ENCODE results near the gene RABEPK.
"Not testable (repeated sequence)": the region's sequence is repeated elsewhere in the genome, so short reads cannot be mapped to it uniquely, and the experiment has no call there.

The RABEPK gene

GRCh38 chr9:125200216-125201047 lies at the start of gene RABEPK:
Gene RABEPK (plus strand): TSS chr9:125200542. CDS start chr9:125203014, 2,472 bp downstream.
- DNase-seq (ENCODE audit: low read depth): peak; percentile 78

GRCh38 chr9:125151730-125152129 lies 48.6 kb upstream of the RABEPK start:
- no peak for DNase-seq (ENCODE audit: low read depth)

- no peak for DNase-seq (ENCODE audit: low read depth)
Measured at GRCh38 chr9:125153712-125154367, 46.5 kb upstream of the RABEPK start.

- DNase-seq (ENCODE audit: low read depth): no peak
Measured at GRCh38 chr9:125156551-125156950, 43.8 kb upstream of the RABEPK start.

GRCh38 chr9:125160750-125161149 lies 39.6 kb upstream of the RABEPK start:
- DNase-seq (ENCODE audit: low read depth): no peak

GRCh38 chr9:125161284-125161918 lies 38.9 kb upstream of the RABEPK start:
- DNase-seq (ENCODE audit: low read depth): no peak

GRCh38 chr9:125162891-125163290 lies 37.5 kb upstream of the RABEPK start:
- not testable (repeated sequence) for DNase-seq (ENCODE audit: low read depth)

- DNase-seq (ENCODE audit: low read depth): no peak
Measured at GRCh38 chr9:125166762-125167161, 33.6 kb upstream of the RABEPK start.

- no peak for DNase-seq (ENCODE audit: low read depth)
Measured at GRCh38 chr9:125169895-125170294, 30.4 kb upstream of the RABEPK start.

- no peak for DNase-seq (ENCODE audit: low read depth)
Measured at GRCh38 chr9:125172031-125172755, 28.1 kb upstream of the RABEPK start.

GRCh38 chr9:125176636-125177035 lies 23.7 kb upstream of the RABEPK start:
- no peak for DNase-seq (ENCODE audit: low read depth)

GRCh38 chr9:125177888-125178287 lies 22.5 kb upstream of the RABEPK start:
- DNase-seq (ENCODE audit: low read depth): no peak

GRCh38 chr9:125179776-125180175 lies 20.6 kb upstream of the RABEPK start:
- not testable (repeated sequence) for DNase-seq (ENCODE audit: low read depth)

GRCh38 chr9:125180876-125181275 lies 19.5 kb upstream of the RABEPK start:
- DNase-seq (ENCODE audit: low read depth): no peak

- DNase-seq (ENCODE audit: low read depth): not testable (repeated sequence)
Measured at GRCh38 chr9:125181756-125182155, 18.6 kb upstream of the RABEPK start.

- no peak for DNase-seq (ENCODE audit: low read depth)
Measured at GRCh38 chr9:125183054-125183453, 17.3 kb upstream of the RABEPK start.

- DNase-seq (ENCODE audit: low read depth): no peak
Measured at GRCh38 chr9:125183561-125183960, 16.8 kb upstream of the RABEPK start.

- no peak for DNase-seq (ENCODE audit: low read depth)
Measured at GRCh38 chr9:125189011-125189360, 11.4 kb upstream of the RABEPK start.

GRCh38 chr9:125189361-125190289 lies 10.7 kb upstream of the RABEPK start, which contains the start of gene PPP6C:
Gene PPP6C (minus strand): TSS chr9:125189803. CDS start chr9:125189718, 85 bp downstream.
- peak; percentile 95 for DNase-seq (ENCODE audit: low read depth)

GRCh38 chr9:125190361-125190801 lies 10.0 kb upstream of the RABEPK start:
- no peak for DNase-seq (ENCODE audit: low read depth)

GRCh38 chr9:125194466-125194865 lies 5.9 kb upstream of the RABEPK start:
- not testable (repeated sequence) for DNase-seq (ENCODE audit: low read depth)
